ENCODE data around the gene SPCS2. TPM values are rescaled to one million over a fixed set of nuclear protein-coding genes. Genes with fewer than 3 reads are reported as not detected.
"Not testable (repeated sequence)": the region's sequence is repeated elsewhere in the genome, so short reads cannot be mapped to it uniquely, and the experiment has no call there.

The SPCS2 gene
- total and polyA plus RNA-seq, 8 donors = 160 to 231 (median 174) TPM

DNA sequence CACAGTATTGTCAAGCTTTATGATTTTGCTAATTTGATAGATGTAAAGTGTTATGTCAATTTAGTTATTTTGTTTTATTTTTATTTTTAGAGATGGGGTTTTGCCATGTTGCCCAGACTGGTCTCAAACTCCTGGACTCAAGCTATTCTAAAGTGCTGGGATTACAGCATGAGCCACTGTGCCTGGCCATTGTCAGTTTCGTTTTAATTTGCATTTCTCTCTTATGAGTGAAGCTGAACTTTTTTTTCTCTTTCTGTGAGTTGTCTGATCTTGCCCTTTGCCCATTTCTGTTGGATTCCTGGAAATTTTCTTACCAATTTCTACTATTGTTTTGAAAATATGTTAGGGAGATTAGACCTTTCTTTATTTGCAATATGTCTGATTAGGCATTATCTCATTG is 55.1 kb downstream of the SPCS2 start:
- Histone ChIP-seq H3K36me3 (peaks cover 0 to 32% of the 10 kb centered on the region in 2 donors), H3K9me3 (no peaks in the 10 kb centered on the region), H3K4me3 (no peak overlapping the region), H3K27me3 (no peaks in the 10 kb centered on the region), H3K4me1 (no peaks in the 10 kb centered on the region), H3K27ac (no peak overlapping the region)
- DNase-seq = no peak
- no peak for TF ChIP-seq CTCF (IDR thresholded peaks at IDR 0.05)
- ATAC-seq = no peak
- intact Hi-C loops (cut with DNase I) = no loop called here

DNA sequence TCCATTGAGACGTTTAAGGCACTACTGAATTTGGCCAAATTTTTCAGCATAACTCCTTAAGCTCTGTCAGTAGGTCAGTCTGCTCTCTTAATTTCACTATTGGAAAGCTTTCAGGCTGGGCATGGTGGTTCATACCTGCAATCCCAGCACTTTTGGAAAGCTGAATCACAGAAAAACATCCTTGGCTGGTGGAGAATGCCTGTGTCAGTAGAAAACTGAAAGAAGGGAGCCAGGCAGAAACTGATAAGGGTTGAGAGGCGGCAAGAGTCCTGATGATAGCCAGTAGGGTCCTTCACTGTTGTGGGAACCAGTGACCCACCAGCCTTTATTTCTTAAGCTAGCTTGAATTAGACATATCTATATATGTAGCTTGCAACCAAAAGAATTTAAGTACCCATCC is 62.3 kb downstream of the SPCS2 start:
- H3K36me3 ChIP-seq = peaks cover 0 to 38% of the 10 kb centered on the region in 2 donors
- ATAC-seq (no peak), DNase-seq (no peak)
- H3K9me3 ChIP-seq = no peaks in the 10 kb centered on the region
- no peak overlapping the region for H3K27ac ChIP-seq
- H3K27me3 ChIP-seq = no peaks in the 10 kb centered on the region
- intact Hi-C loops (cut with DNase I) = no loop called here
- no peak overlapping the region for H3K4me3 ChIP-seq
- no peaks in the 10 kb centered on the region for H3K4me1 ChIP-seq
- TF ChIP-seq CTCF (IDR thresholded peaks at IDR 0.05) = no peak

GRCh38 chr11:75011872-75012271 is 62.8 kb downstream of the SPCS2 start:
- Histone ChIP-seq H3K36me3 (peaks cover 0 to 33% of the 10 kb centered on the region in 2 donors), H3K27ac (no peak overlapping the region), H3K27me3 (no peaks in the 10 kb centered on the region), H3K9me3 (no peaks in the 10 kb centered on the region), H3K4me3 (no peak overlapping the region), H3K4me1 (no peaks in the 10 kb centered on the region)
- ATAC-seq = no peak
- intact Hi-C loops (cut with DNase I) = no loop called here
- no peak for TF ChIP-seq CTCF (IDR thresholded peaks at IDR 0.05)
- no peak for DNase-seq

DNA sequence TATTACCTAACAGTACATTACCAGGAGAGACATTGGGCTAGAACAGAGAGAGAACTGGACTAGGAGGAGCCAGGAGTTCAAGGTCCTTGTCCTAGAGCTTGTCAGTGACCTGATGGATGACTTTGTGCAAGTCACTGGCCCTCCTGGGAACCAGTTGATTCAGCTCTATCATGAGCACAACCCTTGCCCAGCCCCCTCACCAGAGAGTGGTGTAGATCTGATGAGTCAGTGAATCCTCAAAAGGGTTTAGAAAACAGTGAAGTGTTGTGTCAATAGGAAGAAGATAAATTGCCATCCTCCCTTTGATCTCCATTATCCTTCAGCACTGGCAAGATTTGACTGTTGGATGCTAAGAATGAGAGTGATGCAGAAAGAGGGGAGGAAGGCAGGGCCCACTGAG is 64.0 kb downstream of the SPCS2 start:
- intact Hi-C loops (cut with DNase I) = no loop called here
- Histone ChIP-seq H3K4me3 (no peak overlapping the region), H3K4me1 (no peaks in the 10 kb centered on the region), H3K27ac (no peak overlapping the region), H3K27me3 (no peaks in the 10 kb centered on the region), H3K36me3 (peaks cover 0 to 28% of the 10 kb centered on the region in 2 donors), H3K9me3 (no peaks in the 10 kb centered on the region)
- DNase-seq (no peak), ATAC-seq (no peak)
- no peak for TF ChIP-seq CTCF (IDR thresholded peaks at IDR 0.05)

- no peak for TF ChIP-seq CTCF (IDR thresholded peaks at IDR 0.05)
- no peak overlapping the region for H3K4me3 ChIP-seq
- H3K9me3 ChIP-seq = no peaks in the 10 kb centered on the region
- DNase-seq = no peak
- no peak for ATAC-seq
- intact Hi-C loops (cut with DNase I) = no loop called here
- no peaks in the 10 kb centered on the region for H3K27me3 ChIP-seq
- peaks cover 0 to 22% of the 10 kb centered on the region in 2 donors for H3K36me3 ChIP-seq
- H3K4me1 ChIP-seq = no peaks in the 10 kb centered on the region
- no peak overlapping the region for H3K27ac ChIP-seq
Measured at GRCh38 chr11:75014129-75014528, 65.1 kb downstream of the SPCS2 start.

DNA sequence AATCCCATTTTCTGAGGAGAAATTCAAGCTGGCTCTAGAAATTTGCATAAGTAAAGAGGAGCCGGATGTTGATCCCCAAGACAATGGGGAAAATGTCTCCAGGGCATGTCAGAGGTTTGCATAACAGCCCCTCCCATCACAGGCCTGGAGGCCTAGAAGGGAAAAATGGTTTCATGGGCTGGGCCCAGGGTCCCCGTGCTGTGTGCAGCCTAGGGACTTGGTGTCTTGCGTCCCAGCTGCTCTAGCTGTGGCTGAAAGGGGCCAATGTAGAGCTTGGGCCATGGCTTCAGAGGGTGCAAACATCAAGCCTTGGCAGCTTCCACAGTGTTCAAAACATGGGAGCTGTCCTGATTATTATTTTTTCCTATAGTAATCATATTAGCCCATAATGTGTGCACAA is 70.1 kb downstream of the SPCS2 start:
- intact Hi-C loops (cut with DNase I); H3K4me3 ChIP-seq; ATAC-seq; DNase-seq; H3K27me3 ChIP-seq; H3K36me3 ChIP-seq; H3K9me3 ChIP-seq; H3K4me1 ChIP-seq; H3K27ac ChIP-seq: not testable (repeated sequence)

GRCh38 chr11:75020328-75020727 is 71.3 kb downstream of the SPCS2 start:
- DNase-seq; H3K36me3 ChIP-seq; ATAC-seq; H3K9me3 ChIP-seq; H3K4me3 ChIP-seq; H3K27me3 ChIP-seq; intact Hi-C loops (cut with DNase I); H3K4me1 ChIP-seq; H3K27ac ChIP-seq: not testable (repeated sequence)

Measured in left lung (tissue), 10 donors.